ENCODE results near the gene PDZRN4. TPM values are rescaled to one million over a fixed set of nuclear protein-coding genes. Genes with fewer than 3 reads are reported as not detected.

Gene PDZRN4
- total and polyA plus RNA-seq, 2 of the 4 experiments (the other 2 are of a cell fraction), result not detected

GRCh38 chr12:41220931-41221330, 32.8 kb downstream of the PDZRN4 start:
- Histone ChIP-seq H3K18ac (ENCODE audit: low read depth, low read length) (no peak overlapping the region), H2BK120ac (ENCODE audit: low read depth, low read length) (no peak overlapping the region), H2AK9ac (replicated peaks; ENCODE audit: low read depth, low read length, poor library complexity) (no peak overlapping the region), H3K79me1 (ENCODE audit: low read depth in 1 of 2, low read length in 2 of 2) (no peaks in the 10 kb centered on the region), H2BK5ac (ENCODE audit: low read depth, low read length, poor library complexity, severe bottlenecking) (no peak overlapping the region), H3K14ac (replicated peaks; ENCODE audit: low read depth, low read length) (no peak overlapping the region), H3K56ac (ENCODE audit: extremely low read depth, insufficient read depth, low read length) (no peak overlapping the region), H2BK15ac (ENCODE audit: low read depth, low read length) (no peak overlapping the region), H2AK5ac (ENCODE audit: low read depth, low read length) (no peak overlapping the region), H3K4ac (ENCODE audit: low read depth, low read length) (no peak overlapping the region), H3K4me2 (ENCODE audit: low read depth, low read length) (no peak overlapping the region), H3K4me1 (ENCODE audit: control insufficient read depth, insufficient read depth, low read length) (no peaks in the 10 kb centered on the region), H3K27ac (ENCODE audit: insufficient read depth, low read length) (no peak overlapping the region), H4K5ac (ENCODE audit: low read depth, low read length) (no peak overlapping the region), H3K36me3 (ENCODE audit: control insufficient read depth, insufficient read depth, low read length) (no peaks in the 10 kb centered on the region), H2BK20ac (ENCODE audit: low read depth, low read length) (no peak overlapping the region), H4K20me1 (ENCODE audit: insufficient read depth, low read length) (no peaks in the 10 kb centered on the region), H3K9me3 (ENCODE audit: control insufficient read depth, insufficient read depth, low read length) (no peaks in the 10 kb centered on the region), H3K23ac (ENCODE audit: low read depth, low read length) (no peak overlapping the region), H3K9me1 (ENCODE audit: insufficient read depth, low read length) (no peaks in the 10 kb centered on the region), H4K91ac (ENCODE audit: insufficient read depth, low read depth, low read length) (no peak overlapping the region), H3K9ac (ENCODE audit: low read depth, low read length) (no peak overlapping the region), H3K4me3 (ENCODE audit: insufficient read depth, low read depth, low read length) (no peak overlapping the region), H4K8ac (ENCODE audit: low read depth in 2 of 2, low read length in 2 of 2) (no peak overlapping the region), H3K27me3 (ENCODE audit: control insufficient read depth, insufficient read depth, low read length) (no peaks in the 10 kb centered on the region), H2AFZ (replicated peaks; ENCODE audit: low read length, poor library complexity) (no peak overlapping the region)
- DNase-seq (no peak), ATAC-seq (ENCODE audit: low read depth) (no peak)
- ChIA-PET CTCF (no interaction called here), POLR2A (ENCODE audit: unreplicated experiment) (no interaction called here)
- intact Hi-C loops (cut with micrococcal nuclease), result no loop called here
- in situ Hi-C loops (cut with MboI; ENCODE audit: low sequenced_read_pairs), result no loop called here
- BruUV-seq (replicated peaks), result no TSS peak
- no CpG with 5 or more reads among the region's 2 CpGs for WGBS, 2 experiments (ENCODE audit: extremely low coverage in 2 of 2, insufficient read length in 1 of 2)
- TF ChIP-seq RCOR1 (IDR thresholded peaks at IDR 0.05; ENCODE audit: insufficient replicate concordance, low read length) (no peak), ELK1 (IDR thresholded peaks at IDR 0.05; ENCODE audit: borderline replicate concordance, low read depth, low read length) (no peak), MXI1 (IDR thresholded peaks at IDR 0.05; ENCODE audit: borderline replicate concordance, low read depth, low read length) (no peak), RFX5 (IDR thresholded peaks at IDR 0.05; ENCODE audit: low read depth, low read length) (no peak), NFE2L2 (IDR thresholded peaks at IDR 0.05; ENCODE audit: low read depth, low read length) (no peak), CHD1 (IDR thresholded peaks at IDR 0.05; ENCODE audit: low read depth, low read length) (no peak), SMC3 (IDR thresholded peaks at IDR 0.05; ENCODE audit: low read depth, low read length) (no peak), CTCF (conservative IDR thresholded peaks at IDR 0.05; ENCODE audit: low read depth, low read length) (no peak), CEBPB (IDR thresholded peaks at IDR 0.05; ENCODE audit: low read depth, low read length) (no peak), MAFK (IDR thresholded peaks at IDR 0.05; ENCODE audit: low read depth, low read length) (no peak)
- dilution Hi-C loops (cut with HindIII; ENCODE audit: low sequenced_read_pairs, unreplicated experiment), result no loop called here

Data from IMR-90 (cell line).